Coronary artery (tissue), 2 donors: ENCODE results near the gene PSMD5.

Experiments
- DNase-seq: peaks from one replicate; pipeline ENCODE4 v3.0.0-alpha.2; 2017; ENCODE audit warnings: low spot score
- H3K27ac ChIP-seq, 2 donors: fragments of 200-600 bp; sonication (generic); one replicate each; pipeline ENCODE4 v1.5.1; 2016 to 2019
- H3K4me3 ChIP-seq: fragments of 200-600 bp; sonication (generic); 2 replicates; pipeline ENCODE4 v1.5.1; 2016; ENCODE audit warnings: mild to moderate bottlenecking, moderate library complexity
- TF ChIP-seq, protein P1 (sequence below): fragments of 200-600 bp; sonication (generic); IDR thresholded peaks from one replicate; pipeline ENCODE4 v1.5.1; 2019; ENCODE audit warnings: antibody characterized with exemption

Gene PSMD5

DNA sequence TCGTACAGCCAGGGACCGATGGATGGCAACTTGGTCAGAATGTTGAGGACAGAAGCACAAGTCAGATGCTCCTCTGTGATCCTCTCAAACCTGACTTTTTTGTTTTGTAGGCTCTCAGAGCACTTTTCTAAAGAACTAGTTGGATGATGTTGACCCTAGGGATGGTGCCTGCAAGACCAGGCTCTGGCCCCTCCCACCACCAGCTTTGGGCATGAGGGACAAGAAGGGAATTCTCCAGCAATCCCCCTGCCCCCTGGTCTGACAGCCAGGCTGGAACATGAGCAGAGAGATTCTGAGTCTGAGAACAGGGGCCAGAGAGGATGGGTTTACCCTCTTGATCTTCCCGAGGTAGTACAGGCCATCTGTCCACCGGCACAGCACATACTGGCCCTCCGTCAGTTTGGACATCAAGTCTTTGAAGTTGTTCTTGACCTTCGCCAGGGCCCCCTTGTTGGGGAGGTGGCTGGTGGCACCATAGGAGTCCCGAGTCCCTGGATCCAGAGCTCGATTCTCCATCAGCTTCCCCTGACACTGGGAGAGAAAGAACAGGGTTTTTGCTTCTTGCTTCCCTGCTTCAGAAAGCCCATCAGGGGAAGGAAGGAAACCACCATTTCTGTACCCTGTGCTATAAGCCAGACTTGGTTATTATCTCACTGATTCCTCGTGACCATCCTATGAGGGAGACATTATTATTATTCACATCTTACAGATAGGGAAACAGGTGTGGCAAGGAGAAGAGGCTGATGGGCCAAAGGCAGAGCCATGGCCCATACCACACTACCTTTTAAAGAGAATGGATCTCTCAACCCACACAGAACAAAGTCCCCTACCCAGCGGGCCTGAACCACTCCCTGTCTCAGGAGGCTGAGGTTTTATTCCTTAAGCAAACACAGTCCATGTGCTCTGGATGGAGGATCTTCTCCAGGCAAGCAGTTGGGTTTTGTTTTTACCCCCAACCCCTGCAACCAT, 31.8 kb upstream of the PSMD5 start:
- DNase-seq: no peak
- TF ChIP-seq, protein P1, sequence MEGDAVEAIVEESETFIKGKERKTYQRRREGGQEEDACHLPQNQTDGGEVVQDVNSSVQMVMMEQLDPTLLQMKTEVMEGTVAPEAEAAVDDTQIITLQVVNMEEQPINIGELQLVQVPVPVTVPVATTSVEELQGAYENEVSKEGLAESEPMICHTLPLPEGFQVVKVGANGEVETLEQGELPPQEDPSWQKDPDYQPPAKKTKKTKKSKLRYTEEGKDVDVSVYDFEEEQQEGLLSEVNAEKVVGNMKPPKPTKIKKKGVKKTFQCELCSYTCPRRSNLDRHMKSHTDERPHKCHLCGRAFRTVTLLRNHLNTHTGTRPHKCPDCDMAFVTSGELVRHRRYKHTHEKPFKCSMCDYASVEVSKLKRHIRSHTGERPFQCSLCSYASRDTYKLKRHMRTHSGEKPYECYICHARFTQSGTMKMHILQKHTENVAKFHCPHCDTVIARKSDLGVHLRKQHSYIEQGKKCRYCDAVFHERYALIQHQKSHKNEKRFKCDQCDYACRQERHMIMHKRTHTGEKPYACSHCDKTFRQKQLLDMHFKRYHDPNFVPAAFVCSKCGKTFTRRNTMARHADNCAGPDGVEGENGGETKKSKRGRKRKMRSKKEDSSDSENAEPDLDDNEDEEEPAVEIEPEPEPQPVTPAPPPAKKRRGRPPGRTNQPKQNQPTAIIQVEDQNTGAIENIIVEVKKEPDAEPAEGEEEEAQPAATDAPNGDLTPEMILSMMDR: no peak
- peak overlapping the region in 1 of 2 donors; percentile 99 for H3K27ac ChIP-seq

GRCh38 chr9:120873512-120873911, 30.8 kb upstream of the PSMD5 start:
- TF ChIP-seq, protein P1: no peak
- Histone ChIP-seq H3K27ac (no peak overlapping the region), H3K4me3 (no peak overlapping the region)
- DNase-seq: no peak

More for the DNA sequence above, 31.8 kb upstream of the PSMD5 start:
- H3K4me3 ChIP-seq: no peak overlapping the region

GRCh38 chr9:120872791-120873502, 30.2 kb upstream of the PSMD5 start:
- no peak for DNase-seq
- Histone ChIP-seq H3K27ac (no peak overlapping the region), H3K4me3 (no peak overlapping the region)
- TF ChIP-seq, protein P1: no peak

DNA sequence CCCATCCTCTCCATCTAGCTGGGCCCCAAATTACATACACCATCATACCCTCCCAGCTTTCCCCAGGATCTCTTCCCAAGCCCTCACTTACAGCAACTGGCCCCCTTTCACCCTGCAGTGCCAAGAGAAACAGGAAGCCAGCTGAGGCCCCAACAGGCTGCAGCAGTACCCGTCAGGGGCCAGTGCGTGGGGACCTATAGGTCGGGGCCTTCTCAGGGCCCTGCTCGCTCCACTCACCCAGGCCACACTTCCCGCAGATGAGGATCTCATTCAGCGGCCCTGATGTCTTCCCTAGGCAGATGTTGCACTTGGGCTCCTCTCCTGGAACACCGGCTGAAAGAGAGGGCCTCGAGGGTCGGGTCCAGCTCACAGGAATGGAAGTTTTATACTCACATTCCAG, 27.5 kb upstream of the PSMD5 start:
- Histone ChIP-seq H3K4me3 (no peak overlapping the region), H3K27ac (peak overlapping the region; percentile 89 to 95)
- TF ChIP-seq, protein P1: no peak
- no peak for DNase-seq

GRCh38 chr9:120869726-120870125, 27.0 kb upstream of the PSMD5 start:
- Histone ChIP-seq H3K27ac (peak overlapping the region; percentile 89 to 95), H3K4me3 (no peak overlapping the region)
- TF ChIP-seq, protein P1: no peak
- no peak for DNase-seq

GRCh38 chr9:120869360-120869687, 26.6 kb upstream of the PSMD5 start:
- TF ChIP-seq, protein P1: no peak
- peak overlapping the region; percentile 79 for H3K4me3 ChIP-seq

More at GRCh38 chr9:120869360-120869687, 26.6 kb upstream of the PSMD5 start:
- no peak for DNase-seq
- peak overlapping the region; percentile 89 to 95 for H3K27ac ChIP-seq
